ENCODE data around the gene RAB3GAP1. TPM values are rescaled to one million over a fixed set of nuclear protein-coding genes. Genes with fewer than 3 reads are reported as not detected.

RAB3GAP1 gene
- total RNA-seq, 1 donor = 80.0 TPM

Small RNA genes within 50 kb of the gene (small RNA-seq; reads per million reads assigned to genes)
- gene SNORA40B = not detected

Other genes with a start within 250 kb of the RAB3GAP1 start
- gene ACMSD, start 213.7 kb upstream of the RAB3GAP1 start, total RNA-seq (ENCODE audit: low replicate concordance) = not detected in 2 replicates
- 18.1 and 25.8 TPM in 2 replicates for gene CCNT2, start 133.5 kb upstream of the RAB3GAP1 start, total RNA-seq (ENCODE audit: low replicate concordance)
- gene MAP3K19, start 4.8 kb upstream of the RAB3GAP1 start, total RNA-seq (ENCODE audit: low replicate concordance) = not detected in 2 replicates

Data from fibroblast of the aortic adventitia (primary cell).